HG03460 (cell line): ENCODE measurements around the gene ACVR1B.

Experiments used
- ATAC-seq: cut with Tn5 transposase; IDR thresholded peaks from one replicate; pipeline ENCODE4 v1.9.1; 2021; ENCODE audit not compliant: unreplicated experiment

Gene ACVR1B

GRCh38 chr12:51917041-51917590, 34.4 kb upstream of the ACVR1B start:
- ATAC-seq, result no peak

GRCh38 chr12:51917746-51918453, 33.6 kb upstream of the ACVR1B start:
- ATAC-seq, result no peak

- ATAC-seq, result no peak
Measured at GRCh38 chr12:51920046-51920445, 31.5 kb upstream of the ACVR1B start.

DNA sequence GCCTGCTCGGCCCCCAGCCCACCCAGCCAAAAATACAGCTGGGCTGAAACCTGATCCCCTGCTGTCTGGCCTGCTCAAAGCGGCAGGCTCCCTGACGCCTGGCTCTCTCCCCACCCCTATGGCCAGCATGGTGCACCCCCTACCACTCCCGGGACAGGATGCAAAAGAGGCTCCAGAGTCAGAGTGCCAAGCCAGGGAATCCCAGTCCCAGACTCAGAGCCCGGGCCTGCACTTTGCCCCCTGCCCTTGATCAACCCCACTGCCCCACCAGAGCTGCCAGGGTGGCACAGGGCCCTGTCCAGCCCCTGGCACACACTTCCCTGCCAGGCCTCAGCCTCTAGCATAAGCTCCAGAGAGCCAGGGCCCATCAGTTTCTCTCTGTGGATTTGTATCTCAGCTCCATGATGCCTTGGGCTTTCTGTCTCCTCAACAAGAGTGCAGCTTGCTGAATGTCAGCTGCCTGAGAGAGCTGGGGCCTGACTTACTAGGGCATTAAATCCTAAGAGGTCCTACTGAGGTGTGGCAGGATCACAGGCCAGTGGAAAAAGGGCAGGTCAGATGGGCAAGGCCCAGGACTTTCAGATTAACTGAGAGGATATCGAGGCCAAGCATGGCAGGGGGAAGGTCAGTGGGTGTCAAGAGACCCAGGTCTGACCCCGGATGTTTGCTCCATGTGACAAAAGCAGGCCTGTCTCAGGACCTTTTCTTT, 30.3 kb upstream of the ACVR1B start:
- ATAC-seq, result no peak

- no peak for ATAC-seq
Measured at GRCh38 chr12:51922146-51922545, 29.4 kb upstream of the ACVR1B start.

DNA sequence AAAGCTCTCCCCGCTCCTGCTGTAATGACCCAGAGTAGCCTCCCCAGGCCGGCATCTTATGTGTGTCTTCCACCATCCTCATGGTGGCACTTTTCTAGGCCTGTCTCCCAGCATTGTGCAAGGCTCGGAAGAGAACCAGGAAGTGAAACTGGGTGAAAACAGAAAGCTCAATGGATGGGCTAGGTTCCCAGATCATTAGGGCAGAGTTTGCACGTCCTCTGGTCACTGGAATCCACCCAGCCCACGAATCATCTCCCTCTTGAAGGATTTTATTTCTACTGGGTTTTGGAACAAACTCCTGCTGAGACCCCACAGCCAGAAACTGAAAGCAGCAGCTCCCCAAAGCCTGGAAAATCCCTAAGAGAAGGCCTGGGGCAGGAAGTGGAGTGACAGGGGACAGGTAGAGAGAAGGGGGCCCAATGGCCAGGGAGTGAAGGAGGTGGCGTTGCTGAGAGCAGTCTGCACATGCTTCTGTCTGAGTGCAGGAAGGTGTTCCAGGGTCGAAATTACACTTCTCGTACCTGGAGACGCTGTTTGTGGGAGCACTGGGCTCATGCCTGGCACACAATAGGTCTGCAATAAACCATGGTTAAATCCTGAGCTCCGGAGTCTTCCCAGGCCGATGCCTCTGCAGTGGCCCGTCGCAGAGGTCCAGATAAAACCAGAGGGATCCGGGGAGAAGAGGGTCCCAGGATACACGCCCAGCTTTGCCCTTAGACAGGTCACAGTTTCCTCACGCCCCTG, 28.6 kb upstream of the ACVR1B start:
- ATAC-seq, result no peak

DNA sequence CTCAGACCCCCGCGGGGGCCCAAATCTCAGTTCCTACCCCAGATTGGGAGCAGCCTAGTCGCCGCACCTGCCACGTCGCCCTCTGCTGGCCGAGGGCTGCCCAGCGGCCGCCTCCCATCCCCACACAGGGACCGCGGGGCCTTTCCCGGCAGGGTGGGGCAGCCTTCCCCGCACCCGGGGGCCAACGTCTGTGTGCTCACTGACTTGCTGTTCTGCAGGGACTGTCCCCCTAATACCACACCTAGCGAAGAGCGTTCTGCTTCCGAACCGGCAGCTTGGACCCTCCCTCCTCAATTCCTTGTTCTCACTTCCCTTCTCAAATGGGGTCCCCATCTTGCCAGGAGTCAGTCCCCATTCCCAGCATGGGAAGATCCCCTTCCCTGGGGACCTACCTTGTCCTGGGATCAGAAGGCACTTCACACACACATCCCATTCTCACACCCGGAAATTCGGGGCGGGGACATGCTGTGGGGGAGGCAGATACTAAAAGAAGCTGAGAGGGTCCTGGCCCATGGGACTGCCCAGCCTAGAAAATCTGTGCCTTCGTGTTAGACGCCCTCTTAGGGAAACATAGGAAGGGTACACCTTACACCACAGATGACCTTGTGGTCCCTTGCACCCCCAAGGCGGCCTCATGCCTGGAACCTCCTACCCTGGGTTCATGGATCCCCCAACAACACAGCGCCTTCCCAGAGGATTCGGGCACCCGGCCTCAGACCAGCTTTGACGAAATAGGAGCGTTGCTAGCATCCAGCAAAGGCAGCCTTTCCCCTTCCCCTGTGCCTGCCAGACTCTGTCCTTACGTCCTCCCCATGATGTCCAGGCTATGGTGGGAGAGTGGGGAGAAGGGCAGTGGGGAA, 27.8 kb upstream of the ACVR1B start:
- no peak for ATAC-seq

GRCh38 chr12:51924551-51925319, 26.8 kb upstream of the ACVR1B start:
- peak; percentile 64 for ATAC-seq

DNA sequence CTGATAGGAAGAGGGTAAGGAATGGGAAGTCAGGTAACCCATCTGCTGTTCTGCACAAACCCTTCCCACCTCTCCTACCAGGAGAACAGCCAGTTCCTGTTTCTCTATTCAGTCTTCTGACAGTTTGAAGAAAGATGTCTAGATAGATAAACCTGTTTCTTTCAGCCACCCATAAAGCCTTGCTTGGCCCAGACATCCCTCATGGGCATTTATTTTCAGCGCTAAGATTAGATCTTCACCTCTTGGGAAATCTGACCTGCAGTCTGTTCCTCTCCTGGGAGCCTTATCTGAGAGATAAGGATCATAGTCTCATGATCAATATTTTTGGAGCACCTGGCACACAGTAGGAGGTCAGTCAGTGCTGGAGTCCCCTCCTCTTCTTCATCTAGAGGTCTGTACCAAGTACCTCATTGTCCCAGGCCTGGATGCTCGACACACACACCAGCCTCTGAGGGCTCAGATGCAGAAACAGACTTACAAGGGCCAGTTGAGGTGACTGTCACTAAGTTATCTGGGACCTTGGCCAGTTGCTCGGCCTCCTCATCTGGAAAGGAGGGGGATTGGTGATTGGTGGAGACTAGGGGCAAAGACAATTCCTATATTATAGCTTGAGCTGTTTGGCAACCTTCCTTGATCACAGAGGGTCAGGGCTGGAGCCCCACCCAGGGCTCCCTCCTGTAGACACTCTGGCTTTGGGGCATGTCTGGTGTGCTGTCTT, 26.0 kb upstream of the ACVR1B start:
- ATAC-seq, result no peak

DNA sequence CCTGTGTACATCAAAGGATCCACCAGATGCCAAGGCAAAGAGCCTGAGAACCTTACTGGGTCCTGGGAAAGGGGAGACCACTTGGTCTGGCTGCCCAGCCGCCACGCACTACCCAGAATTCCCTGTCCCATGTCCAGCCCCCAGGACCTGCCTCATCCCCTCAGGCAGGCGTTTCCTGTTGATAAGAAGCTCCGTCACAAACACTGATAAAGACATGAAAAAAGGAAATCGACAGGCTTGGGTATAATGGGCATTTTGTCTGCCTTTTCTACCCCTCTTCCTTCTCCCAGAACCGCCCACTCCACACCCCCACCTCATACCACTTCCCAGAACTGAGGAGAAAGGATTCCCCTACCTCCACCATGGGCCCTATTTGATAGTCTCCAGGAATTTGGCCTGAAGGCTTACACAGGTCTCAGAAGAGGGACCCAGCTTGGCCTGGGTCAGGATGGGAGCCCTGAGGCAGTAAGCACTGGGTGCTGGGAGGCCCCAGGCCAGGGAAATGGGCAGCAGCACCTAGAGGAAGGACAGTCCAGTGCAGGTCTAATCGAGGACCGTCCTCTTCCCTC, 25.4 kb upstream of the ACVR1B start:
- ATAC-seq, result no peak

- ATAC-seq, result no peak
Measured at GRCh38 chr12:51926718-51927117, 24.8 kb upstream of the ACVR1B start.

- no peak for ATAC-seq
Measured at GRCh38 chr12:51932218-51933076, 19.1 kb upstream of the ACVR1B start.

GRCh38 chr12:51934080-51934479, 17.4 kb upstream of the ACVR1B start:
- ATAC-seq, result no peak

- ATAC-seq, result no peak
Measured at GRCh38 chr12:51937926-51938325, 13.6 kb upstream of the ACVR1B start.

GRCh38 chr12:51938726-51939125, 12.8 kb upstream of the ACVR1B start:
- no peak for ATAC-seq

DNA sequence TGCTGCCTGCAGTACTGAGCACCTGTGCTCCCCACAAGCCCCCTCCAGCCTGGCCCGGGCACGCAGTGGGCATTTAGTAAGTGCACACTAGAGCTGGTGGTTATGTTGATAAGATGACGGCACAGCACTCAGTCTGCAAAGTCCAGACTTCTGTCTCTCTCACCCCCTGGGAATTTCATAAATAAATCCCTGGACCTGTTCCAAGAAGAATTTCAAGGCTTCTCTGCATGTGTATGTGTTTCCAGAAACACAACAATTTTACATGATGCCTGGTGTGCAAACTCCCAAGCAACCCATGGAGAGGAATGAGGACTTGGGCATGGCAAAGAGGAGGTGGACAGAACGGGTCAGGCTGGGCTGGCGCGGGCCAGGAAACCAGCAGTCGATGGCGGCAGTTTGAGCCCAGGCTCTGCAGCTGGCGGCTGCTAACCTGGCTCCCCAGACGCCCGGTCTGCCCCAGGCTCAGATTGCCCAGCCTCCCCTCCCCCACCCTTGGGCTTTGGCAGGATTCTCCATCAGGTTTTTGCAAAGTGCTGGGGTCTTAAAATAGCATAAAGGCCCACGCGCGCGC, 10.4 kb upstream of the ACVR1B start:
- ATAC-seq, result no peak

GRCh38 chr12:51941604-51942003, 9.9 kb upstream of the ACVR1B start:
- no peak for ATAC-seq

- no peak for ATAC-seq
Measured at GRCh38 chr12:51942056-51942455, 9.4 kb upstream of the ACVR1B start.
